ENCODE results near the gene MOXD1.

Gene MOXD1

DNA sequence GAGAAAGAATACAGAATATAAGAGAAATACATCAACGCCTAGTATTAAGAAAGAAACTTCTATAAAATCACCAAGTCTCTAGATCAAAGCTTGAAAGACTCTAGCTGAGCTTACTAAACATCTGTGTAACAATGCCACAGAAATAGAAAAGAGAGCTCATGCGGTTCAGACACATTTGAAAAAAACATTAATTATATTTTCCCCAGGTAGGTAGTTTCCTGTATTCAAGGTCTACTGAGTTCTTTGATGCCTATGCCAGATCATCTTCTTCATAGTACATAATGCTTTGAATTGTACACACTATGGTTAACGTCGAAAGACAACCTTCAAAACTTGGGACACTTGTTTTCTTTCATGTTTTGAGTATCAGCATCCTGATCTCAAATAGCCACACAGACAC is 11.3 kb downstream of the MOXD1 start:
- H3K4me3 ChIP-seq (ENCODE audit: low read depth, low read length), result no peak overlapping the region
- TF ChIP-seq, protein P1, sequence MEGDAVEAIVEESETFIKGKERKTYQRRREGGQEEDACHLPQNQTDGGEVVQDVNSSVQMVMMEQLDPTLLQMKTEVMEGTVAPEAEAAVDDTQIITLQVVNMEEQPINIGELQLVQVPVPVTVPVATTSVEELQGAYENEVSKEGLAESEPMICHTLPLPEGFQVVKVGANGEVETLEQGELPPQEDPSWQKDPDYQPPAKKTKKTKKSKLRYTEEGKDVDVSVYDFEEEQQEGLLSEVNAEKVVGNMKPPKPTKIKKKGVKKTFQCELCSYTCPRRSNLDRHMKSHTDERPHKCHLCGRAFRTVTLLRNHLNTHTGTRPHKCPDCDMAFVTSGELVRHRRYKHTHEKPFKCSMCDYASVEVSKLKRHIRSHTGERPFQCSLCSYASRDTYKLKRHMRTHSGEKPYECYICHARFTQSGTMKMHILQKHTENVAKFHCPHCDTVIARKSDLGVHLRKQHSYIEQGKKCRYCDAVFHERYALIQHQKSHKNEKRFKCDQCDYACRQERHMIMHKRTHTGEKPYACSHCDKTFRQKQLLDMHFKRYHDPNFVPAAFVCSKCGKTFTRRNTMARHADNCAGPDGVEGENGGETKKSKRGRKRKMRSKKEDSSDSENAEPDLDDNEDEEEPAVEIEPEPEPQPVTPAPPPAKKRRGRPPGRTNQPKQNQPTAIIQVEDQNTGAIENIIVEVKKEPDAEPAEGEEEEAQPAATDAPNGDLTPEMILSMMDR (IDR thresholded peaks at IDR 0.05; ENCODE audit: borderline replicate concordance, insufficient read depth, low read depth, low read length), result no peak

DNA sequence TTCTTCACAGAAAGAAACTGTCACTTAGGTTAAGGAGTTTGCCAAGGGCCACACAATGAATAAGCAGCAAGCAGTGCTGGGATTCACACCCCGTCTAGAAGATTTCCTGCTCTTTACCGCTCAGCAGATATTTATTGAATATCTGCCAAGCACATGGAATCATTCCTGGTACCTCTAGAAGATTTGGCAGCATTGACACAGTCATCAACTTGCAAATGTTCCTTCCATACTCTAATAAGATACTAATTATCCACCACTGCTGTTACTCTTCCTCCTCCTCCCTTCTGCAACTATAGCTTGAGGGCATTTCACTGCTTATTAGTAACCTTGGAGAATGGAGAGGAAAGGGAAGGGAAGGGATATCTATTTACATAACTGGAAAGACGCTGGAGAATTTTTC is 13.0 kb downstream of the MOXD1 start:
- H3K4me3 ChIP-seq (ENCODE audit: low read depth, low read length), result no peak overlapping the region
- TF ChIP-seq, protein P1 (IDR thresholded peaks at IDR 0.05; ENCODE audit: borderline replicate concordance, insufficient read depth, low read depth, low read length), result no peak

DNA sequence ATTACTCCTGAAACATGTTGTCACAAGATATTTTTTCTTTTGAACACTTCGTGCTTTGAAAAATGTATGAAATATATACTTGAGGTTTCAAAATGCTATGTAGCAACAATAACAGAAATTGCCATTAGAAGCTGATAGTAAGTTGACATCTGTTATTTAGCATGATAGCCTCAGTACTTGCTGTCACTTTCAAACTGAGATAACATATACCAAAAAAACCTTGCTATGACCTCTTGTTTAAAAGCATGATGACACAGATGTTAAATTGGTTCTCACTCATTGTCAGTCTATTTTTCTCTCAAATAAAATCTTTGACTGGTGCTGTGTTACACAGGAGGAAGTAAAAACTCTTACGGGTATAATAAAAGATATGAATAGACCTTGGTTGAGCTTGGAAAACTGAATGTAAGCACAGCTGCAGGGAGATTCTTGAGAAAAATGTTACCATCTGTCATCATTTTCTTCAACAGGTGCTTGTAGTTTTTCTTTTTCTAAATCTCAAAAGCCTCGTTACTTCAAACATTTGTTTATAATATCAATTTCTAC is 18.6 kb downstream of the MOXD1 start:
- no peak overlapping the region for H3K4me3 ChIP-seq (ENCODE audit: low read depth, low read length)
- TF ChIP-seq, protein P1 (IDR thresholded peaks at IDR 0.05; ENCODE audit: borderline replicate concordance, insufficient read depth, low read depth, low read length), result no peak

DNA sequence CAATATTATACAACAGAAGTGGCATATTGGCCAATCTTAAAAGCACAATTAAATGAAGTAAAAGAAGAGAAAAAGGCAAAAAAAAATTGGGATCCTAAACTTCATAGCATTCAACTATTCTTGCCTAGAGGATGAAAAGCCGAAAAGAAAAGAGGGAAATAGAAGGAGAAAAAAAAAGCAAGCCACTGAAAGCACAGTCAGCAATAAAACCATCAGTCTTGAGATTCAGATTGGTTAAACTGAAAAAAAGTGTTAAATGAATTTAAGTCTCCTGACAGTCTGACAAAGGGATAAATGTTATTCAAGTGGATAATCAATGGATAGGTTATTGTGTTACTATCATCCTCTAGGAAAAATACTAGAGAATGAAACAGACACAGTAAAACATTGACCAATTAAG is 19.9 kb downstream of the MOXD1 start:
- H3K4me3 ChIP-seq (ENCODE audit: low read depth, low read length), result no peak overlapping the region
- TF ChIP-seq, protein P1 (IDR thresholded peaks at IDR 0.05; ENCODE audit: borderline replicate concordance, insufficient read depth, low read depth, low read length), result no peak

DNA sequence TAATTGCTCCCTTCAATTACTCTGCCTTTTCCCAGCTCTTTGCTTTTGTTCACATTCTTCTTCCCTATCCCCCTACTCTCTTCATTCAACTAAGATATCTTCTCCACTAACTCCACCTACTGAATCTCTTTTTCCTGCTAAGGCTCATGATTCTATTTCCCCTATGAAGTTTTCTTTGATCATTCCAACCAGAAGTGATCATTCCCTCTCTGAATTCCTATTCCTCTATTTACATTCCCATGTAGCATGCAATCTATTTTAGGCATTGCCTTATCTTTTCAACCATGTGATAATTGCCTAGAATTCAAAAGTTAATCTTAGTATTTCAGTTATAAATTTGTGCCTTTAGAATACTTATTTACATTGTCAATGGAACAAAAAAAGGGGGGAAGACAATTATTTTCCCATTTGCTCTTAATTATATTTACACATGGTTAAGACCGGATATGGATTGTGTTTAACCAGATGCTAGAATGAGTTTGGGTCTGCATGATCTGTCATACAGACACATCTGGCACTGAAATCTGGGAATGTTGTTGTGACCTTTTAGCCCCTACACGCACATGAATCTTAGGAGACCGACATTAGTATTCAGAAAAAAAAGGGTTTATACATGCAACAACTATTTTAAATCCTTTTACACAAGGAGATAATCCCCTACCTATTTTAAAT is 20.8 kb downstream of the MOXD1 start:
- no peak overlapping the region for H3K4me3 ChIP-seq (ENCODE audit: low read depth, low read length)
- TF ChIP-seq, protein P1 (IDR thresholded peaks at IDR 0.05; ENCODE audit: borderline replicate concordance, insufficient read depth, low read depth, low read length), result no peak

DNA sequence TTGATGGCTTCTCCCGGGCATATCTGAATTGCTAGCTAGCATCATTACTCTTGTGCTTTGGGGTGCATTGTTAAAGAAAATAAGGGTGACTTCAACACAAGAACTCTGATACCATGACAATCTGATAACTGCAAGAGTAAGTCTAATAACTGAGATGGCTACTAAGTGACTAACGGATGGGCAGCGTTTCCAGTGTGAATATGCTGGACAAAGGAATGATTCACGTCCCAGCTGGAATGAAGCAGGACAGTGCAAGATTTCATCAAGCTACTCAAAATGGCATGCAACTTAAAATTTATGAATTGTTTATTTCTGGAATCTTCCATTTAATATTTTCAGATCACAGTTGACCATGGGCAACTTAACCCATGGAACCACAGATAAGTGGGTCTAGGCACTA is 31.7 kb downstream of the MOXD1 start:
- TF ChIP-seq, protein P1 (IDR thresholded peaks at IDR 0.05; ENCODE audit: borderline replicate concordance, insufficient read depth, low read depth, low read length), result no peak

DNA sequence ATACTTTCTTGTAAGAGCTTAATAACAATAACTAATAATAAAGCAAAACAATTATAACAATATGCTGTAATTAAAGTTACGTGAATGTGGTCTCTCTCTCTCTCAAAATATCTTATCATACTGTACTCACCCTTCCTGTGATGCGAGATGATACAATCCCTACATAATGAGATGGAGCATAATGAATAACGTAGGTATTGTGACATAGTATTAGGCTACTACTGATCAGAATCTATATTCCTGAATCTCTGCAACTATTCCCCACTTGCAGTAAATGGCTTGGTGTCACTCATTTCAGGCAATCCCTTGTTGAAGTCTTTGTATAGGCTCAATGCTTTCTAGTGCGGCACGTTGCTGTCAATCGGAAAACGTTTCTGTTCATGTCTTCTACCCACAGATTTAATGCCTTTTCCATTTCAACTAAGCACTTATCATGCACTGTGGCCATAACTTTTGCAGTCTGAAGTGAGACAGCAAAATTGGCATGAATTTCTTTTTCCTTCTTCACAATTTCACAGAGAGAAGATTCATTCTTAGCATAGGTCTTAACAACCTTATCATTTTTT is 32.3 kb downstream of the MOXD1 start:
- no peak overlapping the region for H3K4me3 ChIP-seq (ENCODE audit: low read depth, low read length)
- TF ChIP-seq, protein P1 (IDR thresholded peaks at IDR 0.05; ENCODE audit: borderline replicate concordance, insufficient read depth, low read depth, low read length), result no peak

More for the DNA sequence above, 31.7 kb downstream of the MOXD1 start:
- H3K4me3 ChIP-seq (ENCODE audit: low read depth, low read length), result no peak overlapping the region

Data from GM12875 (cell line).